Nephron progenitor cell (in vitro differentiated cells): Measurements from ENCODE around the gene FLT1.

Source experiments
- DNase-seq: peaks from one replicate; pipeline ENCODE4 v3.0.0; 2021
- H3K27ac Mint-ChIP-seq: 2 replicates; pipeline ENCODE4 v1.8.0; 2021; ENCODE audit warnings: mild to moderate bottlenecking, moderate library complexity, mixed read lengths
- H3K27me3 Mint-ChIP-seq: 2 replicates; pipeline ENCODE4 v1.8.0; 2021; ENCODE audit warnings: mild to moderate bottlenecking, low read depth, mixed read lengths; ENCODE audit not compliant: poor library complexity
- H3K36me3 Mint-ChIP-seq: 2 replicates; pipeline ENCODE4 v1.8.0; 2021; ENCODE audit warnings: low read depth, mixed read lengths
- H3K4me1 Mint-ChIP-seq: 2 replicates; pipeline ENCODE4 v1.8.0; 2021; ENCODE audit warnings: mixed read lengths
- H3K4me3 Mint-ChIP-seq: 2 replicates; pipeline ENCODE4 v1.8.0; 2021; ENCODE audit warnings: mild to moderate bottlenecking, moderate library complexity, mixed read lengths
- H3K9me3 Mint-ChIP-seq: 2 replicates; pipeline ENCODE4 v1.8.0; 2021; ENCODE audit warnings: mild to moderate bottlenecking, moderate library complexity, mixed read lengths
- TF ChIP-seq, protein P1 (sequence below): fragments of 200-600 bp; sonication (generic); IDR thresholded peaks from 2 replicates; pipeline ENCODE4 v1.5.0; 2021; ENCODE audit warnings: antibody characterized with exemption

FLT1 gene

GRCh38 chr13:28415994-28416421 lies 78.9 kb downstream of the FLT1 start:
- Mint-ChIP-seq H3K27ac (no peak overlapping the region), H3K4me3 (no peak overlapping the region), H3K36me3 (no peaks in the 10 kb centered on the region), H3K27me3 (no peaks in the 10 kb centered on the region), H3K9me3 (no peaks in the 10 kb centered on the region), H3K4me1 (peaks cover 21% of the 10 kb centered on the region)
- TF ChIP-seq, protein P1, sequence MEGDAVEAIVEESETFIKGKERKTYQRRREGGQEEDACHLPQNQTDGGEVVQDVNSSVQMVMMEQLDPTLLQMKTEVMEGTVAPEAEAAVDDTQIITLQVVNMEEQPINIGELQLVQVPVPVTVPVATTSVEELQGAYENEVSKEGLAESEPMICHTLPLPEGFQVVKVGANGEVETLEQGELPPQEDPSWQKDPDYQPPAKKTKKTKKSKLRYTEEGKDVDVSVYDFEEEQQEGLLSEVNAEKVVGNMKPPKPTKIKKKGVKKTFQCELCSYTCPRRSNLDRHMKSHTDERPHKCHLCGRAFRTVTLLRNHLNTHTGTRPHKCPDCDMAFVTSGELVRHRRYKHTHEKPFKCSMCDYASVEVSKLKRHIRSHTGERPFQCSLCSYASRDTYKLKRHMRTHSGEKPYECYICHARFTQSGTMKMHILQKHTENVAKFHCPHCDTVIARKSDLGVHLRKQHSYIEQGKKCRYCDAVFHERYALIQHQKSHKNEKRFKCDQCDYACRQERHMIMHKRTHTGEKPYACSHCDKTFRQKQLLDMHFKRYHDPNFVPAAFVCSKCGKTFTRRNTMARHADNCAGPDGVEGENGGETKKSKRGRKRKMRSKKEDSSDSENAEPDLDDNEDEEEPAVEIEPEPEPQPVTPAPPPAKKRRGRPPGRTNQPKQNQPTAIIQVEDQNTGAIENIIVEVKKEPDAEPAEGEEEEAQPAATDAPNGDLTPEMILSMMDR, result no peak
- DNase-seq, result no peak

DNA sequence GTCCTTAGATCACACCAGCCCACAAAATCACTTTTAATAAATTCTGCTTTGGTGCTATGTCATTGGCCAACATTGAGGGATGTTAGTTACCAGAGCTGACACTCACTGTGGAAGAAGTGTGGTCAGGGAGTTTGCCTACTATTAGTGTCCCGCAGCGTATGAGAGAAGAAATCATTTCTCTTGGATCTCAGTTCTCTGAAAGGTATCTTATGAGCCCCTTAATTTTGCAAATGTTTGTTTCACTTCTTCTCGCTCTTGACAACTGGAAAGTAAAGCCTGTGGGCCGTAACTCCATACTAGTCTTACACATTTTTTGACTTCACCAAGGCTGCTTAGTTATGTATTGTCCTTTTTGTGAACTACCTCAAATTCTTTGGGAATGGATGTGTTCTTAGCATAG lies 80.9 kb downstream of the FLT1 start:
- TF ChIP-seq, protein P1, result no peak
- H3K4me3 Mint-ChIP-seq, result no peak overlapping the region

GRCh38 chr13:28412981-28413380 lies 81.9 kb downstream of the FLT1 start:
- TF ChIP-seq, protein P1, result no peak
- H3K36me3 Mint-ChIP-seq, result no peaks in the 10 kb centered on the region
- no peak overlapping the region for H3K4me3 Mint-ChIP-seq
- H3K9me3 Mint-ChIP-seq, result no peaks in the 10 kb centered on the region
- no peak for DNase-seq
- peaks cover 3% of the 10 kb centered on the region for H3K27me3 Mint-ChIP-seq
- no peak overlapping the region for H3K27ac Mint-ChIP-seq
- peaks cover 32% of the 10 kb centered on the region for H3K4me1 Mint-ChIP-seq

More for the DNA sequence above, 80.9 kb downstream of the FLT1 start:
- no peak overlapping the region for H3K27ac Mint-ChIP-seq
- H3K36me3 Mint-ChIP-seq, result no peaks in the 10 kb centered on the region
- DNase-seq, result no peak
- H3K27me3 Mint-ChIP-seq, result peaks cover 3% of the 10 kb centered on the region
- no peaks in the 10 kb centered on the region for H3K9me3 Mint-ChIP-seq
- H3K4me1 Mint-ChIP-seq, result peaks cover 26% of the 10 kb centered on the region

GRCh38 chr13:28411831-28412353 lies 83.0 kb downstream of the FLT1 start:
- Mint-ChIP-seq H3K4me3 (no peak overlapping the region), H3K27ac (no peak overlapping the region), H3K27me3 (peaks cover 3% of the 10 kb centered on the region), H3K9me3 (no peaks in the 10 kb centered on the region), H3K4me1 (peaks cover 33% of the 10 kb centered on the region), H3K36me3 (no peaks in the 10 kb centered on the region)
- no peak for DNase-seq
- TF ChIP-seq, protein P1, result no peak

GRCh38 chr13:28410096-28410495 lies 84.8 kb downstream of the FLT1 start:
- TF ChIP-seq, protein P1, result no peak
- Mint-ChIP-seq H3K4me1 (peaks cover 33% of the 10 kb centered on the region), H3K9me3 (no peaks in the 10 kb centered on the region), H3K4me3 (no peak overlapping the region), H3K27ac (no peak overlapping the region), H3K27me3 (peaks cover 3% of the 10 kb centered on the region), H3K36me3 (no peaks in the 10 kb centered on the region)
- no peak for DNase-seq

DNA sequence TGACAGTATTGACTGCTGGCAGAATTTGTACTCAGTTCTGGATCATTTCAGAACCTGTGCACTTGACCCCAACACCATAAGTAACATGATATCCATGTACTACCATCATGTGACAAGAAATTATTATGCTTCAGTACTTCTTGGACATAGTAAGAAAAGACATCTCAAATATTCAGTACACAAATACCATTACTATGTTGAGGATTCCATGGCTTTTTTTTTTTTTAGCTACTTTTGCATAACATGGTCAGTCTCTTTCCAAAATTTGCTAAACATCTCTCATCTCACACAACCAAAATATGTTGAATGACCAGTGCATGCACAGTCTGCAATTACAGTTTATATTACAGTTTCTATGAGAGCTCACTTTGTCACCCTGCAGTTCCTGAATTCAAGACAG lies 85.3 kb downstream of the FLT1 start:
- Mint-ChIP-seq H3K9me3 (no peaks in the 10 kb centered on the region), H3K27ac (no peak overlapping the region), H3K4me1 (peaks cover 33% of the 10 kb centered on the region), H3K4me3 (no peak overlapping the region), H3K36me3 (no peaks in the 10 kb centered on the region), H3K27me3 (peaks cover 3% of the 10 kb centered on the region)
- no peak for DNase-seq
- TF ChIP-seq, protein P1, result no peak
